Immature natural killer cell (primary cell): ENCODE results near the gene SELENOI. TPM values are rescaled to one million over a fixed set of nuclear protein-coding genes. Genes with fewer than 3 reads are reported as not detected.
"Not testable (repeated sequence)": the region's sequence is repeated elsewhere in the genome, so short reads cannot be mapped to it uniquely, and the experiment has no call there.

Experiments used
- DNase-seq, 3 donors: peaks; one replicate each; pipeline ENCODE4 v3.0.0; 2022; ENCODE audit warnings: mixed read lengths in 1 of 3
- H3K27ac Mint-ChIP-seq, 6 donors: one replicate each; pipeline ENCODE4 v1.8.0; 2020; ENCODE audit warnings: mixed read lengths in 6 of 6, mild to moderate bottlenecking in 5 of 6, inconsistent platforms in 4 of 6, moderate library complexity in 3 of 6
- H3K27me3 Mint-ChIP-seq, 3 donors: one replicate each; pipeline ENCODE4 v1.8.0; 2020 to 2021; ENCODE audit warnings: low read depth in 3 of 3, mild to moderate bottlenecking in 3 of 3, mixed read lengths in 3 of 3, moderate library complexity in 3 of 3, inconsistent platforms in 1 of 3
- H3K36me3 Mint-ChIP-seq, 3 donors: one replicate each; pipeline ENCODE4 v1.8.0; 2020; ENCODE audit warnings: mixed read lengths in 3 of 3, inconsistent platforms in 2 of 3, mild to moderate bottlenecking in 2 of 3
- H3K4me1 Mint-ChIP-seq, 2 donors: one replicate each; pipeline ENCODE4 v1.8.0; 2020; ENCODE audit warnings: inconsistent platforms in 2 of 2, mild to moderate bottlenecking in 2 of 2, mixed read lengths in 2 of 2, moderate library complexity in 1 of 2
- H3K4me3 Mint-ChIP-seq, 5 donors: one replicate each; pipeline ENCODE4 v1.8.0; 2020; ENCODE audit warnings: mild to moderate bottlenecking in 5 of 5, mixed read lengths in 5 of 5, inconsistent platforms in 3 of 5, moderate library complexity in 3 of 5
- H3K9me3 Mint-ChIP-seq, 6 donors: one replicate each; pipeline ENCODE4 v1.8.0; 2020; ENCODE audit warnings: mild to moderate bottlenecking in 6 of 6, mixed read lengths in 6 of 6, inconsistent platforms in 4 of 6, moderate library complexity in 3 of 6
- polyA plus RNA-seq, 3 donors: library from polyadenylated mRNA; unstranded; fragments of 300-500 nt; fragmentation: Illumina TruSeq; gene quantifications; one replicate each; pipeline ENCODE4 v1.2.3, GENCODE V29; 2021

The SELENOI gene
- polyA plus RNA-seq, 3 donors from 2014 or later: 3.3 to 7.2 (median 5.6) TPM

- Mint-ChIP-seq H3K36me3 (no peaks in the 10 kb centered on the region), H3K4me3 (no peak overlapping the region), H3K27ac (no peak overlapping the region), H3K9me3 (no peaks in the 10 kb centered on the region), H3K4me1 (no peaks in the 10 kb centered on the region), H3K27me3 (peaks cover 0 to 1% (median 1%) of the 10 kb centered on the region in 3 donors)
- DNase-seq: no peak
These were observed 29.9 kb upstream of the SELENOI start for GRCh38 chr2:26316041-26316440.

- no peak overlapping the region for H3K4me3 Mint-ChIP-seq
- no peaks in the 10 kb centered on the region for H3K36me3 Mint-ChIP-seq
- no peak for DNase-seq
- peaks cover 0 to 4% (median 1%) of the 10 kb centered on the region in 3 donors for H3K27me3 Mint-ChIP-seq
- no peaks in the 10 kb centered on the region for H3K9me3 Mint-ChIP-seq
- H3K4me1 Mint-ChIP-seq: no peaks in the 10 kb centered on the region
- no peak overlapping the region for H3K27ac Mint-ChIP-seq
These were observed 29.1 kb upstream of the SELENOI start for GRCh38 chr2:26316845-26317244.

GRCh38 chr2:26317377-26318105 is 28.4 kb upstream of the SELENOI start:
- no peaks in the 10 kb centered on the region for H3K36me3 Mint-ChIP-seq
- H3K4me1 Mint-ChIP-seq: no peaks in the 10 kb centered on the region
- peaks cover 0 to 4% (median 1%) of the 10 kb centered on the region in 3 donors for H3K27me3 Mint-ChIP-seq
- H3K4me3 Mint-ChIP-seq: no peak overlapping the region
- DNase-seq: no peak
- H3K9me3 Mint-ChIP-seq: no peaks in the 10 kb centered on the region
- no peak overlapping the region for H3K27ac Mint-ChIP-seq

- no peak for DNase-seq
- H3K9me3 Mint-ChIP-seq: no peaks in the 10 kb centered on the region
- H3K27ac Mint-ChIP-seq: no peak overlapping the region
- H3K4me3 Mint-ChIP-seq: no peak overlapping the region
- peaks cover 0 to 4% (median 0%) of the 10 kb centered on the region in 3 donors for H3K27me3 Mint-ChIP-seq
- H3K36me3 Mint-ChIP-seq: no peaks in the 10 kb centered on the region
- no peaks in the 10 kb centered on the region for H3K4me1 Mint-ChIP-seq
These were observed 27.0 kb upstream of the SELENOI start for GRCh38 chr2:26318950-26319349.

GRCh38 chr2:26324479-26324878 is 21.5 kb upstream of the SELENOI start:
- not testable (repeated sequence) for H3K4me1 Mint-ChIP-seq, H3K27me3 Mint-ChIP-seq, H3K9me3 Mint-ChIP-seq, H3K36me3 Mint-ChIP-seq, DNase-seq, H3K27ac Mint-ChIP-seq, H3K4me3 Mint-ChIP-seq

- no peak for DNase-seq
- peaks cover 0 to 4% (median 4%) of the 10 kb centered on the region in 3 donors for H3K27me3 Mint-ChIP-seq
- no peaks in the 10 kb centered on the region for H3K9me3 Mint-ChIP-seq
- H3K36me3 Mint-ChIP-seq: no peaks in the 10 kb centered on the region
- H3K4me1 Mint-ChIP-seq: peaks cover 3% of the 10 kb centered on the region in 2 donors
- H3K27ac Mint-ChIP-seq: no peak overlapping the region
- H3K4me3 Mint-ChIP-seq: no peak overlapping the region
These were observed 21.0 kb upstream of the SELENOI start for GRCh38 chr2:26324903-26325302.

GRCh38 chr2:26325851-26326250 is 20.1 kb upstream of the SELENOI start:
- Mint-ChIP-seq H3K27ac (no peak overlapping the region), H3K36me3 (no peaks in the 10 kb centered on the region), H3K27me3 (peaks cover 0 to 6% (median 4%) of the 10 kb centered on the region in 3 donors), H3K4me3 (no peak overlapping the region), H3K9me3 (no peaks in the 10 kb centered on the region), H3K4me1 (peaks cover 8 to 9% of the 10 kb centered on the region in 2 donors)
- DNase-seq: no peak

- no peak overlapping the region for H3K4me3 Mint-ChIP-seq
- DNase-seq: no peak
- H3K4me1 Mint-ChIP-seq: peaks cover 8 to 9% of the 10 kb centered on the region in 2 donors
- no peaks in the 10 kb centered on the region for H3K9me3 Mint-ChIP-seq
- no peak overlapping the region for H3K27ac Mint-ChIP-seq
- peaks cover 0 to 6% (median 0%) of the 10 kb centered on the region in 3 donors for H3K27me3 Mint-ChIP-seq
- H3K36me3 Mint-ChIP-seq: no peaks in the 10 kb centered on the region
These were observed 19.4 kb upstream of the SELENOI start for GRCh38 chr2:26326514-26326913.

GRCh38 chr2:26327291-26328272 is 18.4 kb upstream of the SELENOI start:
- DNase-seq: no peak
- H3K9me3 Mint-ChIP-seq: no peaks in the 10 kb centered on the region
- H3K36me3 Mint-ChIP-seq: no peaks in the 10 kb centered on the region
- H3K4me3 Mint-ChIP-seq: no peak overlapping the region
- no peak overlapping the region for H3K27ac Mint-ChIP-seq
- H3K4me1 Mint-ChIP-seq: peaks cover 8 to 9% of the 10 kb centered on the region in 2 donors
- peaks cover 0 to 6% (median 0%) of the 10 kb centered on the region in 3 donors for H3K27me3 Mint-ChIP-seq

GRCh38 chr2:26329083-26329482 is 16.9 kb upstream of the SELENOI start:
- not testable (repeated sequence) for H3K27ac Mint-ChIP-seq, H3K36me3 Mint-ChIP-seq, H3K4me3 Mint-ChIP-seq, H3K9me3 Mint-ChIP-seq, H3K4me1 Mint-ChIP-seq, H3K27me3 Mint-ChIP-seq, DNase-seq

- H3K4me3 Mint-ChIP-seq: no peak overlapping the region
- DNase-seq: peak; percentile 60 to 68 (median 62)
- no peaks in the 10 kb centered on the region for H3K9me3 Mint-ChIP-seq
- H3K27ac Mint-ChIP-seq: peak overlapping the region in 1 of 6 donors; percentile 32
- H3K36me3 Mint-ChIP-seq: no peaks in the 10 kb centered on the region
- peaks cover 8 to 9% of the 10 kb centered on the region in 2 donors for H3K4me1 Mint-ChIP-seq
- peaks cover 0 to 6% (median 0%) of the 10 kb centered on the region in 3 donors for H3K27me3 Mint-ChIP-seq
These were observed 15.8 kb upstream of the SELENOI start for GRCh38 chr2:26330114-26330549.

GRCh38 chr2:26330604-26331003 is 15.3 kb upstream of the SELENOI start:
- DNase-seq: no peak
- no peak overlapping the region for H3K4me3 Mint-ChIP-seq
- no peaks in the 10 kb centered on the region for H3K9me3 Mint-ChIP-seq
- H3K27me3 Mint-ChIP-seq: peaks cover 0 to 6% (median 0%) of the 10 kb centered on the region in 3 donors
- no peaks in the 10 kb centered on the region for H3K36me3 Mint-ChIP-seq
- peaks cover 8 to 9% of the 10 kb centered on the region in 2 donors for H3K4me1 Mint-ChIP-seq
- H3K27ac Mint-ChIP-seq: no peak overlapping the region

- not testable (repeated sequence) for H3K27me3 Mint-ChIP-seq, DNase-seq, H3K27ac Mint-ChIP-seq, H3K9me3 Mint-ChIP-seq, H3K36me3 Mint-ChIP-seq, H3K4me3 Mint-ChIP-seq, H3K4me1 Mint-ChIP-seq
These were observed 14.6 kb upstream of the SELENOI start for GRCh38 chr2:26331321-26331720.

- Mint-ChIP-seq H3K36me3 (no peaks in the 10 kb centered on the region), H3K4me3 (no peak overlapping the region), H3K27me3 (peaks cover 0 to 6% (median 1%) of the 10 kb centered on the region in 3 donors), H3K4me1 (peaks cover 8 to 9% of the 10 kb centered on the region in 2 donors), H3K9me3 (no peaks in the 10 kb centered on the region), H3K27ac (no peak overlapping the region)
- DNase-seq: no peak
These were observed 12.7 kb upstream of the SELENOI start for GRCh38 chr2:26333293-26333692.
